SU-DHL-6 (cell line): ENCODE measurements around the gene ZSWIM4.

Experiments
- EZH2phosphoT487 ChIP-seq: fragments of 200-600 bp; sonication (generic), shearing (Covaris generic); conservative IDR thresholded peaks from 2 replicates; pipeline ENCODE4 v1.6.1; 2018; ENCODE audit warnings: mild to moderate bottlenecking, antibody characterized with exemption, low read length, moderate library complexity, mixed read lengths
- TF ChIP-seq, protein P1 (sequence below): fragments of 200-600 bp; sonication (generic); IDR thresholded peaks from one replicate; pipeline ENCODE4 v1.5.1; 2017; ENCODE audit warnings: antibody characterized with exemption, mild to moderate bottlenecking, low read length, moderate library complexity; ENCODE audit not compliant: insufficient read depth, poor library complexity, severe bottlenecking

DNA sequence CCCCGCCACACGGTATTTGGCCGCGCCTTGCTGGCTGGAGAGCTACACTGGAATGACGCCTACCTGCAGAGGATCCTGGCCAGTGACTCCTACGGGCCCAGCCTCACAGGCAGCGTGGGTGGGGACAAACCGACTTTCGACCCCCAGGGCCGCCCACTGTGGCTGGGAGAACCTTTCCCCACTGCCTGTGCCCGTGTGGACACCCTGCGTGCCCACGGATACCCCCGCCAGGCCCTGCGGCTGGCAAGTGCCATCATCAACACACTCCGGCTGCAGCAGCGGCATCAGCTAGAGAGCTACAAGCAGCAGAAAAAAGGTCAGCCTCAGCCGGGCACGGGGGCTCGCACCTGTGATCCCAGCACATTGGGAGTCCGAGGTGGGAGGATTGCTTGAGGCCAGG is 19.3 kb downstream of the ZSWIM4 start:
- TF ChIP-seq, protein P1, sequence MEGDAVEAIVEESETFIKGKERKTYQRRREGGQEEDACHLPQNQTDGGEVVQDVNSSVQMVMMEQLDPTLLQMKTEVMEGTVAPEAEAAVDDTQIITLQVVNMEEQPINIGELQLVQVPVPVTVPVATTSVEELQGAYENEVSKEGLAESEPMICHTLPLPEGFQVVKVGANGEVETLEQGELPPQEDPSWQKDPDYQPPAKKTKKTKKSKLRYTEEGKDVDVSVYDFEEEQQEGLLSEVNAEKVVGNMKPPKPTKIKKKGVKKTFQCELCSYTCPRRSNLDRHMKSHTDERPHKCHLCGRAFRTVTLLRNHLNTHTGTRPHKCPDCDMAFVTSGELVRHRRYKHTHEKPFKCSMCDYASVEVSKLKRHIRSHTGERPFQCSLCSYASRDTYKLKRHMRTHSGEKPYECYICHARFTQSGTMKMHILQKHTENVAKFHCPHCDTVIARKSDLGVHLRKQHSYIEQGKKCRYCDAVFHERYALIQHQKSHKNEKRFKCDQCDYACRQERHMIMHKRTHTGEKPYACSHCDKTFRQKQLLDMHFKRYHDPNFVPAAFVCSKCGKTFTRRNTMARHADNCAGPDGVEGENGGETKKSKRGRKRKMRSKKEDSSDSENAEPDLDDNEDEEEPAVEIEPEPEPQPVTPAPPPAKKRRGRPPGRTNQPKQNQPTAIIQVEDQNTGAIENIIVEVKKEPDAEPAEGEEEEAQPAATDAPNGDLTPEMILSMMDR: no peak
- TF ChIP-seq EZH2phosphoT487: no peak
